Epithelial cell of proximal tubule (primary cell): ENCODE results near the gene AUTS2. TPM values are rescaled to one million over a fixed set of nuclear protein-coding genes. Genes with fewer than 3 reads are reported as not detected.
A peak's percentile ranks its signal among the peaks of the same experiment; 100 is the strongest.

Experiments used
- DNase-seq: peaks from one replicate; pipeline ENCODE4 v3.0.0-alpha.2; 2011; ENCODE audit warnings: low read depth
- H3K4me3 ChIP-seq: 2 replicates; pipeline ENCODE4 v1.5.1; 2011; ENCODE audit warnings: low read depth, mild to moderate bottlenecking, low read length
- total RNA-seq: library from RNA; depleted of rRNA; stranded (reverse); fragments of >200 nt; gene quantifications from 2 replicates; pipeline ENCODE4 v1.2.3, GENCODE V29; 2015
- TF ChIP-seq, protein P1 (sequence below): conservative IDR thresholded peaks from 2 replicates; pipeline ENCODE4 v1.5.1; 2012; ENCODE audit warnings: low read depth, mild to moderate bottlenecking, low read length

AUTS2 gene
- total RNA-seq, 1 donor from 2014 or later = 10.0 TPM

DNA sequence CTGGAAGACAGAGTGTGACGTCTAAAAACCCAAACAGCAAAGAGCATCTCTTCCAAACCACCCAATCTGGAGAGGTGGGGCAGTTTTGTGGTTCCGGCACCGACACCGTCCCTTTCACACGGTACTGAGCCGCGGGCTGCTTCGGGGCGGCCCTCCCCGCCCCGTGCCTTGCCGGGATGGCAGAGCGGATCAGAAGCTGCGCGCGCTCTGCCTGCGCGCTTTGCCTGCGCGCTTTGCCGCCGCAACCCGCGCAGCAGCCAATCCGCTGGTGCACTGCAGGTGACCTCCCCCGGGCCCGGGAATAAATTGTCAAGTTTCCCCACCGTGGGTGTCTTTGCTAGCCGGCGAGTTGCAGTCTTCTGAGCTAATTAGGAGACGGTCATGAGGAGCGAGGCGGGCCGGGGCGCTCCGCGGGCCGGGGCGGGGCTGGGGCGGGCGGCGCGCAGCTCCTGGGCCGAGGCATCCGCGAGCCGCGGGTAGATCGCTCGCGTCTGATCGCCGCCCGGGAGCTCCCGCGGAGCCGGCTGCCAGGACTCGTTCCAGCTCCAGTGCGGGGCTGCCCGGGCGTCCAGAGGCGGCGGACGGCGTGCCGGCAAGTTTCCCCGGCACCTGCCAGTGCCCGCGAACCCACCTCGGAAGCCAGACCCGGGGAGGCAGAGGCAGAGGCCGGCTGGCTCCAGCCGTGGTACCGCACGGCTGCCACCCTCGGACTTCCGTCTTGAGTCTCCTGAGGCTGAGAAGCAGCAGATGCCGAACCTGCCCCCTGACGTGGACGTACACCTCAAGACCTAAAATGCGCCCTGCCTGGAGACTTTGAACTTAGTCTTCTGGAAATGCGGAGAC, 997.7 kb downstream of the AUTS2 start:
- DNase-seq = no peak
- TF ChIP-seq, protein P1, sequence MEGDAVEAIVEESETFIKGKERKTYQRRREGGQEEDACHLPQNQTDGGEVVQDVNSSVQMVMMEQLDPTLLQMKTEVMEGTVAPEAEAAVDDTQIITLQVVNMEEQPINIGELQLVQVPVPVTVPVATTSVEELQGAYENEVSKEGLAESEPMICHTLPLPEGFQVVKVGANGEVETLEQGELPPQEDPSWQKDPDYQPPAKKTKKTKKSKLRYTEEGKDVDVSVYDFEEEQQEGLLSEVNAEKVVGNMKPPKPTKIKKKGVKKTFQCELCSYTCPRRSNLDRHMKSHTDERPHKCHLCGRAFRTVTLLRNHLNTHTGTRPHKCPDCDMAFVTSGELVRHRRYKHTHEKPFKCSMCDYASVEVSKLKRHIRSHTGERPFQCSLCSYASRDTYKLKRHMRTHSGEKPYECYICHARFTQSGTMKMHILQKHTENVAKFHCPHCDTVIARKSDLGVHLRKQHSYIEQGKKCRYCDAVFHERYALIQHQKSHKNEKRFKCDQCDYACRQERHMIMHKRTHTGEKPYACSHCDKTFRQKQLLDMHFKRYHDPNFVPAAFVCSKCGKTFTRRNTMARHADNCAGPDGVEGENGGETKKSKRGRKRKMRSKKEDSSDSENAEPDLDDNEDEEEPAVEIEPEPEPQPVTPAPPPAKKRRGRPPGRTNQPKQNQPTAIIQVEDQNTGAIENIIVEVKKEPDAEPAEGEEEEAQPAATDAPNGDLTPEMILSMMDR = no peak
- peak overlapping the region; percentile 44 for H3K4me3 ChIP-seq

DNA sequence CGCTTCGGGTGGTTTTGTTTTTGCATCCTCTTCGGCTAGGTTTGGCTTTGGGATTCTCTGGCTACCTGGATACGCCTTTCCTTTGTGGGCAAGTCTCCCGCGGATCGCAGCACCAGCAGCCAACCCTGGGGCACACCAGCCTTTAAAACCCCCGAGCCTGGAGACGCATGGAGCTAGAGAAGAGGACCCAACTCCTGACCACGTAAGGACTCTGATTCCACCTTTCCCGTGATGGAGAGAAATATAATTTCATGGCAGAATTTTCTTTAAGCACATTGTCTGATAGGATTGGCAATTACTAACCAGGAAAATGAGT, 998.3 kb downstream of the AUTS2 start:
- DNase-seq = no peak
- TF ChIP-seq, protein P1 = no peak
- peak overlapping the region; percentile 44 for H3K4me3 ChIP-seq

DNA sequence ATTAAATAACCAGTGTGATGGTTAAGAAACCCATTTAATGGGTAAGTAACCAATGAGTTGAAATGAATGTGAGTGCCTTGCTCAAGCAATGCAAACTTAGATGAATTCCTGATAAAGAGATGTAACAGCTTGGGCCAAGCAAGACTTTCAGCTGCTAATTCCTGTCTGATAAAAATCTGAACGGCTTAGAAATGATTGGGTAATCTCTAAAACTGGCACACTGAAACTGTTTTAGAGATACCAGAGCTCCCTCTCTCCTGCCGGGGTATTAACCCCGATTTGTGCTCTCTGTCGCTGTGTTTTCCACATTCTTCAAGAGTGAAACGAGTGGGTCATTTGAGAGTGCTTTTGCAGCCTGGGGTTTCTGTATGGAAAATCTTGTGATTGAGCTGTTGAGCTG, 998.8 kb downstream of the AUTS2 start:
- TF ChIP-seq, protein P1 = no peak
- no peak for DNase-seq
- no peak overlapping the region for H3K4me3 ChIP-seq

DNA sequence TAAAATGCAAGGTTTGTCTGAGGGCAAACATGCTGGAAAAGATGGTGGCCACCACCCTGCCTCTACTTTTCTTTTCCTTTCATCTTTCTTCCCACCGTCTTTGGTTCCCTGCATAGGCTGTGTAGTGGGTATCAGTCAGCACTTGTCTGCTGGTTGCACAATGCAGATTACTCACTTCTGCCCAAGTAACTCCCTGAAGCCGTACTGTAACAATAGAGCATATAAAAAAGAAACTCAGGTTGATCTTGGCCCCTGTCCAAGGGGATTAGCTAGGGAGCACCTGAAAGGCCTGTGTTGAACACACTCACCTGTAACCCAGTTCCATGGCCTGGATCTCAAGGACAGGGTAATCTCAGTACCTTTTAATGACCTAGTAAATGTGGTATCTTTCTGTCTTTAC, 1000.7 kb downstream of the AUTS2 start:
- H3K4me3 ChIP-seq = no peak overlapping the region
- peak; percentile 52 for DNase-seq
- TF ChIP-seq, protein P1 = no peak

DNA sequence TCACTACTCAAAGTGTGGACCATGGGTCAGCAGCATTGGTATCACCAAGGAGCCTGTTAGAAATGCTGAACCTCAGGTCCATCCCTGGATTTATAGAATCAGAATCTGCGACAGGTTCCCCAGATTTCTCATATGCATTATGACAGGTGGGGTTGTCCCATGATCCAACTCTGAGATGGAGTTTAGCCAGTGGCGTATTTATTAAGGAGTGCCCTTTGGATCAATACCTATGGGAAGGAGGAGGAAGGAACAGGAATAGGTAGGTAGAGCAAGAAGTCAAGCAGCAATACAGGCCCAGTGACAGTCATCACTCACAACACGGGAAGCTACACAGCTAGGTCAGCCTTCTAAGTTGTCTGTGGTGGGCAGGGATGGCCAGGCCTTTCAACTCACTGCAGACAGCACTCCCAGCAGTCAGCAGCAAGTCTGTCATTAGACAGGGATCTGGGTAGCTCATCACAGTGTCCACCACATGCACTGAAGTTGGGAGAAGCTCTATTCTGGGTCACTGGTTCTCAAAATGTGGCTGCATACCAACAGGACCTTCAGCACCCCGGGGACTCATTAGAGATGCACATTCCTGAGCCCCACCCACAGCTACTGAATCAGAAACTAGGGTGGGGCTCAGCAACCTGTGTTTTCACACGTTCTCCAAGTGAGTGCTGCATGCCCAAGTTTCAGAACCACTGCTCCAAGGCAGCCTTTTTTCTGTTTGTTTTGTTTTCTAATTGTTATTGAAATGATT, 1001.3 kb downstream of the AUTS2 start:
- H3K4me3 ChIP-seq = no peak overlapping the region
- DNase-seq = no peak
- TF ChIP-seq, protein P1 = no peak

DNA sequence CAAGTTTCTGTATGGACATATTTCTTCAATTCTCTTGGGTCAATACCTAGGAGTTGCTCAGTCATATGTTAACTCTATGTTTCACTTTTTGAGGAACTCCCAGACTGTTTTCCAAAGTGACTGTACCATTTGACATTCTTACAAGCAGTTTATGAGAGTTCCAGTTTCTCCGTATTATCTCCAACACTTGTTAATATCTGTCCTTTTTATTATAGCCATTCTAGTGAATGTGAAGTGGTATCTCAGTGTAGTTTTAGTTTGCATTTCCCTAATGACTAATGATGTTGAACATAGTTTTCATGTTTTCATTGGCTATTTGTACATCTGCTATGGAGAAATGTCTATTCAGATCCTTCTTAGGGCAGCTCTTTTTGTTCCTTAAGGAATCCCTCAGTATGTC, 1002.7 kb downstream of the AUTS2 start:
- no peak overlapping the region for H3K4me3 ChIP-seq
- TF ChIP-seq, protein P1 = no peak
- no peak for DNase-seq
